Raji (cell line): Measurements from ENCODE around the gene CCDC86.

Source experiments
- POLR2A ChIP-seq: IDR thresholded peaks from 2 replicates; pipeline ENCODE4 v1.6.1; 2011; ENCODE audit warnings: low read depth, low read length, control low read depth; ENCODE audit not compliant: insufficient read depth

The CCDC86 gene

DNA sequence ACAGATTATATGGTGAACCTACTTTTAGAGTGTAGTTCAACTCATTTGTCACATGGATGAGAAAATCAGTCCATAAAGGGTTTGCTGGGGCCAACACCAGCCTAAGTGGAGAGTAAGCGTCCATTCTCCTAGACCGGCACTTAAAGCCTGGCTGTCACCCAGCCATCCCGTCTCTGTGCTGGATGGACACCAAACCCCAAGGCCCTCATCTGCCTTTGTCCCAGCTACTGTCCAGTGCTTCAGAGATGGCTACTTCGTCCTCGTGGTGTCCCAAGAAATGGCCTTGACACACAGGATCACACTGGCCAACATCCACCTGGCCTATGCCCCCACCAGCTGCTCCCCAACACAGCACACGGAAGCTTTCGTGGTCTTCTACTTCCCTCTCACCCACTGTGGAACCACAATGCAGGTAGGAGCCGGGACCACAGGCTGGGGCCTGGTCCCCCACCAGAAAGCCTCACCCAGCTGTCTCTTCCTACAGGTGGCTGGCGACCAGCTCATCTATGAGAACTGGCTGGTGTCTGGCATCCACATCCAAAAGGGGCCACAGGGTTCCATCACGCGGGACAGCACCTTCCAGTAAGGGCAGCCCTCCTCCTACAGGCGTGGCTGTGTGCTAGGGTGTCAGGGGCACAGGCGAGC lies 28.9 kb downstream of the CCDC86 start:
- no peak for TF ChIP-seq POLR2A

DNA sequence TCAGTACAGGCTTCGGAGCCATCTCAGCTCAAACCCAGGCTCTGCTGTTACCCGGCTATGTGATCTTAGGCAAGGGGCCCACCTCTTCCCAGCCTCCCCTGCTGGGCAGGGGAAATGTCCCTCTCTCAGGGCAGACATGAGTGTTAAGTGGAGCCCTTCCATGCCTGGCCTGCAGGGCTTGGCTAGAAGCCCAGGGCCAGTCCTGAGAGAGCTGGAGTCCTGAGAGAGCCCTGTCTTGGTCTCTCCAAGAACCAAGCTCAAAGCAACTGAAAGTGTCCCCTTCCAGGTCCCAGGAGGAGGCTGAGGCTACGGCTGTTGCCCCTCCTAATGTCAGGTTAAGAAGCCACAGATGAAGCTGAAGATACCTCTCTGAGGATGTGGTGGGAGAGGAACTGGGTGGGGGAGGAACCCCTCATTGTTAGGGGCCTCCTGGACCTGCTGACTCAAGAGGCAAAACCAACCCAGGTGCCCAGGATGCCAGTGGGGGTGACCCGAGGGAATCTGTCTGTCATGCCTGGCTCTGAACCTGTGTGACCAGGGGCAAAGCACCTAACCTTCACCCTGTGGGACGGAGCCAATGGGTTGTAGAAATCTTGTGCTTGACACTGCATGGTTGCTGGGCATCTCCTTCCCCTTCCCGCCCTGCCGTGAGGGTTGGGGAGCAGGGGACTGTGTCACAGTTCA lies 29.6 kb downstream of the CCDC86 start:
- TF ChIP-seq POLR2A = no peak

GRCh38 chr11:60872124-60872960 lies 30.4 kb downstream of the CCDC86 start:
- TF ChIP-seq POLR2A = no peak

DNA sequence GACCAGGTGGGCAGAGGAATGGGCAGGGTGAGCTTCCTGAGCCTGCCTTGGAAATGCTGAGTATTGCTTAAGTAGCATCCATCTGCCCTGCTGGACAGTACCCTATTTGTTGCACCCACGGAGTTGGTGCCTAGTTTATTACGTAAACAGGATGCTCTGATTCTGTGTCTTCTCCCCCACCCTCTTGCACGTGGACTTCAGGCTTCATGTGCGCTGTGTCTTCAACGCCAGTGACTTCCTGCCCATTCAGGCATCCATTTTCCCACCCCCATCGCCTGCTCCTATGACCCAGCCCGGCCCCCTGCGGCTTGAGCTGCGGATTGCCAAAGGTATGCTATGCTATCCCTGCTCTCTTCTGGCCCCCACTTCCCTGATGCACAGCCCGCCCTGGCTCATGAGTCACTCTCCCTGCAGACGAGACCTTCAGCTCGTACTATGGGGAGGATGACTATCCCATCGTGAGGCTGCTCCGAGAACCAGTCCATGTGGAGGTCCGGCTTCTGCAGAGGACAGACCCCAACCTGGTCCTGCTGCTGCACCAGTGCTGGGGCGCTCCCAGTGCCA lies 31.1 kb downstream of the CCDC86 start:
- no peak for TF ChIP-seq POLR2A

- TF ChIP-seq POLR2A = no peak
These were observed 31.6 kb downstream of the CCDC86 start for GRCh38 chr11:60873533-60873932.

- no peak for TF ChIP-seq POLR2A
These were observed 32.8 kb downstream of the CCDC86 start for GRCh38 chr11:60874421-60875365.

GRCh38 chr11:60875366-60876167 lies 33.7 kb downstream of the CCDC86 start:
- no peak for TF ChIP-seq POLR2A

DNA sequence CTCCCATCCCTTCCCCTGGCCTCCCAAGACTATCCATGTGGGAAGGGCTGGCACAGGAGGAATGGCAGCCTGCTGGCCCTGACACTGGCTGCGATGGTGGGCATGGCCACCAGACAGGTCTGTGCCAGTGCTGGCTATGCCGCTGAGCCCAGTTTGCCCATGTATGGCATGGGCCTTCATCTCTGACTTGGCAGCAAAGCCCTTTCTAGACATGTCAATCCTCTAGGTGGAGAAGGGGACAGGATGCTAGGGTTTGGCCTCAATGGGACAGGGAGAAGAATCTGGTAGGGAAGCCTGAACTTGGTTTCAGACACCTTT lies 34.2 kb downstream of the CCDC86 start:
- TF ChIP-seq POLR2A = no peak

DNA sequence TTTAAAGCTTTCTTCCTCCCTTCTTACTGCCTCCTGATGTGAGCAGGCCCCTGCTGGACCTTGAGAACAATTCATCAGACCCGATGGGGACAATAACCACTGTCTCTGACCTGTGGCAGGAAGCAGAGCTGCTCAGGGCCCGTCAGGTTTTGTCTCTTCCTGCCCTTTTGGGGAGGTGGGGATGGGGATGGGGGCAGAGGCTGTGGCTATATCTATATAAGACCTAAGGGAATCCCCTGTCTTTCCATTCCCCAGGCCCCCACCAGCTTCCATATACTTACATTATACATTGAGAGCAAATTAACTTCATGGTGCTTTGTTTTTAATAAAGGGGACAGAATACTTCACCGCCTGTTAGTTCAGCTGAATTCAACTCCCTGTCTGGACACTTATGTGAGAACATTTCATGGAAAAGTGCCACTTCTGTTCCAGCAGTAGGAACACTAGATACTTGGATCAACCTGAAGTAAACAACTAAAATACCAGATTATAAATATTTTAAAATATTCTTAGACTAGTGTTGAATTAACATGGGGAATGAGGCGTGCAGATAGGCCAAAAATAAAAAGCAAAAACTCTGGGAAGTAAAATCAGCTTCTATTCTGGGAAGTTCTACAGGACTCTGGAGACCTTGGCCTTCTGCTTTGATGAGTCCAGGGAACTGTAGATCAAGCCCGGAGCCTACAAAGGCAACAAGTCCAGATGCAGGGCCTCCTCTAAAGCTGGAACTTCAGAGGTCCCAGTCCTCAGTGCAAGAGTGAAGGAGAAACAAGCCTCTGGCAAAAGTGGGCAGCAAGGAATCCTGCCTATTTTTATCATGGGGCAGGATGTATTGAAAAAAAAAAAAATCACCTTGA lies 36.6 kb downstream of the CCDC86 start:
- no peak for TF ChIP-seq POLR2A

DNA sequence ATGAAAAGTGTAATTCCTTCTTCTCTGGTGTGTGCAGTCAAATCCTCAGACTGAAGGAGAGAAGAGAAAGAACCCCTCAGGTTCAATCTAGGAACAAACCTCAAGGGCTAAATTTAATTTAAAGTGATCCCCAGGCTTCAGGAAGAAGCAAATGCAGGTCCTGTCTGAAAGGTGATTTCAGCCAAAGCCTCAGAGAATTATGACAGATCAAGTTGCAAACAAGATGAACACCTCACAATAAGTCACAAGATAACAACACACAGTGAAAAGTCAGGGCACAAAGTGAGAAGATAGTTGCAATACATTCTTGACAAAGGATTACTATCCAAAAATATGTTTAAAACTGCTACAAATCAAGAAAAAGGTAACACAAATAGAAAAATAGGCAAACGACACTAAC lies 37.2 kb downstream of the CCDC86 start:
- TF ChIP-seq POLR2A = no peak

DNA sequence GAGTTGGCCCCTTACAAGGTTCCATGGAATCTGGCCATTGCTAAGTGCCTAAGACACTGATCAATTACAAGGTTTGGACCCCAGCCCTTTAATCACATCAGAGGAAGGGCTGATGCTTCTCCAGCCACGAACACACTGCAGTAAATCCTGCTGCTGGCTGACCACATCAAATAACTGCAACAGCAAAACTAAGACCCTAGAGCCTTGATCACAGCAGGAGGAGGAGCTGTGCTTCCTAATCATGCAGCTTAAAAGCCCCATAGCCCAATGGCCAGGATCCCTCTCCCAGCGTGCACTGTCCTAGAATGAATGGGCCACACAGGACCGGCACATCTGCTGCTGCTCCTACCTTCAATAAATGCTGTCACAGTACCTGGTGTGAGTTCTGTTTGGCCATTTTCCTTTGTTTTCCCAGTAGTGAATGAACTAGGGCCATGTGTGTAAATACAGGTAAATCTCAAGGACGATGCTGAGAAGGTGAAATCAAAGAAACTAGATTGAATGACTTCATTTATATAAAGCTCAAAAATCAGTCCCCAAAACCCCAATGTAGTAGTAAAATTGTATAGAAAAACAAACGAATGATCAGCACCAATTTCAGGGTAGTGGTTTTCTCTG lies 38.2 kb downstream of the CCDC86 start:
- no peak for TF ChIP-seq POLR2A

DNA sequence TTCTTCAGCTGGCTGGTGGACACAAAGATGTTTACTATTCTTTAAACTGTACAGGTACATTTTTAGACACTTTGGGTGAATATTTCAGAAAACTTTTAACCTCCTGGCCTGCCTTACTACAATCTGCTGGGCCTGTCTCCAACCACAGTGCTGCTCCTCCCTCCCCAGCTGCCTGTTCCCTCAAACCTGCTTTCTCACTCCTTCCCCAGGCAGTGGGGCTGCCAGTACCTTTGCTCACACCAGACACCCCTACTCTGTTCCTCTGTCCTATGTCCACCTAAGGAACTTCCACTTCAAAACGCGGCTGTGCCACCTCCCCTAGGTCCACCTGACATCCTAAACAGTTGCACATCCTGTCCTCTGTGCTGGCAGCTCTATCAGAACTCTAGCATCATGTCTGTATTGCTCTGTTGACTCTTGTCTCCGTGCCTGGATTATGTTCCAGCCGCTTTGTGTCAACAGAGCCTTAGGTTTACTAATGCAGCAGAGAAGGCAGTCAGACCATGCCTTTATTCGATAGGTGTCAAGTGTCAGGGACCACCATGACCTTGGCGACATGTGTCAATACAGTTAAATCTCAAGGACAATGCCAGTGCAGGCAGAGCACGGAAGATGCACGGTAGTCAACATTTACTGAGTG lies 38.9 kb downstream of the CCDC86 start:
- no peak for TF ChIP-seq POLR2A
